Activated CD8-positive, alpha-beta memory T cell treated with anti-CD3 and anti-CD28 coated beads for 48 hours (primary cell): ENCODE data around the gene SMIM35.

Experiments used
- DNase-seq, 3 experiments: peaks; one replicate each; pipeline ENCODE4 v3.0.0-alpha.2; 2020; ENCODE audit warnings: low read depth in 2 of 3, low spot score in 2 of 3

The SMIM35 gene

DNA sequence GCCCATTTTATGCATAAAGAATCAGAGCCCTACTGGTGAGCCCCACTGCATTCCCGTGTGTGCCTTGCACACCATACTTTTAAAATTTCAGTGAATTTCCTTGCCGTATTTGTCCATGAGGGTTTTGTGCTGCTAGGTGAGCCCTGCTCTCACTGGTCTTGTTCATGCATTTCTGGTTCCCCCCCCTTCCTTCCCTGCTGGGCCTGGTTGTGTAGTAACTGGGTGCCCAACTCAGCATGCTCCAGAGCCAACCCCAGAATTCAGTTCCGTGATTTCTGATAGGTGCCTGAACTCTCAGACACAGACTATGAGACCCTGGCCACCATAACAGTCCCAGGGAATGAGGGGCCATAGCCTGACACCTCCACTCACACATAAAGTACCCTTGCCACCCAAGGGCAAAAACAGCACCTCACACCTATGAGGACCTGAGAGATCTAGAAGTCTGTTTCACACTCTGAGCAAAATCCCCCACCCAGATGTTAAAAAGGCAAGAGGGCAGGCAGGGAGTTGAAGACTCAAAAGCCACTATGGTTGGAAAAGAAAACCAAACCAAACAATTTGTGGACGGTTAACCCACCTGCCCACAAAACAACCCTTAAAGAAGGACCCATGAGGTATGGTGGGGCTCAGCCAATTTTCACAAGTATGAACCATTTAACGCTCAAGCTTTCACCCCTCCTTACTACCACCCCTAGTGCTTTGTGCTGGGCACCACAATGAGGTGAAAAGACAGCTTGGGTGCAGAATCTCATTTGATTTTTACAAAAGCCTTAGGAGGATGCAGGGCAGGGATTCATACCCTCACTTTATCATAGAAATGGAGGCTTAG, 117.4 kb downstream of the SMIM35 start:
- DNase-seq = no peak

DNA sequence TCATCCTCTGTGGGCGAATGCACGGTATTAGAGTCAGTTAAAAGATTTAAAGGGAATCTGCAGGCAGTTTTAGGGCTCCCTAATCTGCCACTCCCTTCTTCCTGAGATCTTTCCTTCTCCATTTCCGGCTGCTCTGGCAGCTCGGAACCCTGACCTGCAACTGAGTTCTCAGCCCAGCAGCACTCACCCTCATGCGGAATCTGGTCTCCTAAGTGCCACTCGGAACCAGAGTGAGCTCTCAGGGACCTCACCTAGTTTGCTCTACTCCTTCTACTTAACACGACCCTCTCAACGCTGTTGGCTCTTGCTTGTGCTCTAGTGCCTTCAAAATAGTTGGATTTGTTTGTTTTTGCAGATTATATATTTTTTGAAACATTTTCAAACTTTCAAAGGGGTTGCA, 119.9 kb downstream of the SMIM35 start:
- no peak for DNase-seq

GRCh38 chr11:117962826-117963225, 123.9 kb downstream of the SMIM35 start:
- DNase-seq = no peak

DNA sequence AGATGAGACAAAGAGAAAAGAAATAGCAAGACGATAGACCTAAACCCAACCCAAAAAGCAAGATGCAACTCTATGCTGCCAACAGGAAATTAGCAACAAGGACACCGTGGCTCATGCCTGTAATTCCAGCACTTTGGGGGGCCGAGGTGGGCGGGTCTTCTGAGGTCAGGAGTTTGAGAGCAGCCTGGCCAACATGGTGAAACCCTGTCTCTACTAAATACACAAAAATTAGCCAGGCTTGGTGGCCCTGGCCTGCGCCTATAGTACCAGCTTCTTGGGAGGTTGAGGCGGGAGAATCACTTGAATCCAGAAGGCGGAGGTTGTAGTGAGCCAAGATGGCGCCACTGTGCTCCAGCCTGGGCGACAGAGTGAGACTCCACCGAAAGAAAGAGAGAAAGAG, 124.9 kb downstream of the SMIM35 start:
- no peak for DNase-seq

DNA sequence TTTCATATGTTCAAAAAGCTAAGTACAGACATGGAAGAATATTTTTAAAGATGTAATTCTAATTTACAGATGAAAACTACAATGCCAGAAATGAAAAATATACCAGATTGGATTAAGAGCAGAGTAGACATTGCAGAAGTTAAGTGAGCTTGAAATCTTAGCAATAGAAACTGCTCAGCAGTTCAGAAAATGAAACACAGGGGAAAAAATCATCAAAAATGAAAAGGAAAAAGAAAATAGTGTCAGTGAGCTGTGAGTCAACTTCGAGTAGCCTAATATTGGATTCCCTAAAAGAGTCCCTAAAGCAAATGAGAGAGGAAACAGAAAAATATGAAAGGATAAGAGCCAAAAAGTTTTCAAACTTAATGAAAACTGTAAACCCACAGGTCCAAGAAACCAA, 126.4 kb downstream of the SMIM35 start:
- DNase-seq = no peak

- no peak for DNase-seq
Observed at GRCh38 chr11:117959438-117960149, 127.2 kb downstream of the SMIM35 start.

DNA sequence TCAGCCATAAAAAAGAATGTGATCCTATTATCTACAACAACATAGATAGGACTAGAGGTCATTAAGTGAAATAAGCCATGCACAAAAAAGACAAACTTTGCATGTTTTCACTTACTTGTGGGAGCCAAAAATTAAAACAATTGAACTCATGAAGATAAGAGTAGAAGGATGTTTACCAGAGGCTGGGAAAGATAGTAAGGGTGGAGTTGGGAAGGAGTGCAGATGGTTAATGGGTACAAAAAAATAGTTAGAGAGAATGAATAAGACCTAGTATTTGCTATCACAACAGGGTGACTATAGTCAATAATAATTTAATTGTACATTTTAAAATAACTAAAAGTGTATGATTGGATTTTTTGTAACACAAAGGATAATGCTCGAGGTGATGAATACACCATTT, 127.8 kb downstream of the SMIM35 start:
- no peak for DNase-seq
